ENCODE measurements around the gene EP400. TPM values are rescaled to one million over a fixed set of nuclear protein-coding genes. Genes with fewer than 3 reads are reported as not detected.

EP400 gene
- total and polyA plus RNA-seq, 7 experiments from 2014 or later: 2.8 to 86.8 (median 79.5) TPM

DNA sequence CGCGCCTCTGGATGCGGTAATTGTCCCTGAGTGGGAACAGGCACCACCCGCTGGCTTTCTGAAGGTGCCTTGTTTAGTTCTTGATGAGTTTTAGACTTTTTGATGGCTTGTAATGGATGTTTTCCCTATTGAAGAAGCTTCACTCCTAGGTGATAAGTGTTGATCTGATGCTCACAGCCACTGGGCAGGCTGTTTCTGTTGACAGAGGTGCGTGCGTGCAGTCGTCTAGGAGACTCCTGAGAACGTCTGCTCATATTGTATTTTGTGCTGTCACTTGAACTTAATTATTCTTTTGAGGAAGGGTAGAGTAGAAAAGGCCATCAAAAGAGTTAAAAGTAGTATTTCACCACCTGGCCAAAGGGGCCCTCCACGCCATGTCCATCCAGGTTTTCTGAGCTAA lies 70.5 kb downstream of the EP400 start:
- no peak for DNase-seq
- intact Hi-C loops (cut with micrococcal nuclease): no loop called here
- Mint-ChIP-seq H3K4me1 (peaks cover 0 to 5% (median 0%) of the 10 kb centered on the region in 7 donors), H3K9me3 (no peaks in the 10 kb centered on the region), H3K27me3 (no peaks in the 10 kb centered on the region), H3K4me3 (no peak overlapping the region), H3K36me3 (peaks cover 0 to 68% (median 19%) of the 10 kb centered on the region in 5 donors), H3K27ac (no peak overlapping the region)
- Histone ChIP-seq H3K4me1 (ENCODE audit: control insufficient read depth in 2 of 2, insufficient read depth in 2 of 2, low read length in 2 of 2) (no peaks in the 10 kb centered on the region), H3K36me3 (ENCODE audit: control insufficient read depth in 2 of 3, insufficient read depth in 3 of 3, low read length in 3 of 3) (peaks cover 31 to 84% (median 34%) of the 10 kb centered on the region in 3 experiments), H3K27ac (ENCODE audit: low read depth, low read length) (no peak overlapping the region), H3K4me3 (ENCODE audit: low read length) (no peak overlapping the region), H3K9me3 (ENCODE audit: control insufficient read depth in 2 of 3, low read length in 3 of 3) (no peaks in the 10 kb centered on the region), H3K27me3 (ENCODE audit: control insufficient read depth in 2 of 2, insufficient read depth in 2 of 2, low read length in 2 of 2) (no peaks in the 10 kb centered on the region)
- ChIA-PET CTCF (no interaction called here), POLR2A (no interaction called here)
- ATAC-seq: no peak

DNA sequence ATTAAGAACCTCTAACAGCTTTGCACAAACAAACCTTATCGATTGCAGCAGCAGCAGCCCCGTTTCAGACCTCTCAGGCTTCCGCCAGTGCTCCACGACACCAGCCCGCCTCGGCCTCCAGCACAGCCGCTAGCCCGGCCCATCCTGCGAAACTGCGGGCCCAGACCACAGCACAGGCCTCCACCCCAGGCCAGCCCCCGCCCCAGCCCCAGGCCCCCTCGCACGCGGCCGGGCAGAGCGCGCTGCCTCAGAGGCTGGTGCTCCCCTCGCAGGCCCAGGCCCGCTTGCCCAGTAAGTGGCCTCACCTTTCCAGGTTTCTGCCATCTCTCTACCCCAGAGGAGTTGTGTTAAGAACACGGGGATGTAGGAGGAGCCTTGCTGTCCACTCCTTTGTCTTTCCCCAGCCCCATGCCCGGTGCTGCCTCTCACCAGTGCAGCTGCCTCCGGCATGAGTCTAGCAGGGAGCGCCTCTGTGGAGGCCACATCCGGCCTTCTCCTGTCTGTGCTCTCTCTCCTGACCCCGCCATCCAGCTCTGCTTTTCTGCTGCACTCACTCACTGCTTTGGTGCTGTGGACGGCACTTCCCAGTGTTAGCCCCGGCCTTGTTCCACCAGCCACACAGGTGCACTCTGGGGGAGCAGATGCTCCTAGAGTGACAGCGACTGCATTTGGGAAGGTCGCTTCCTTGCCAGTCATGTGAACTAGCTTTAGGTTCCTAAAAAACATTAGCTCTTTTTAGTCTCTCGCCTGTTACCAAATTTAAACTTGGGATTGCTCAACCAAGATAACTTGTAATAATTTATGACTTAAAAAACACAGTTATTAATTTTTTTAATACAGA lies 71.5 kb downstream of the EP400 start:
- Histone ChIP-seq H3K27ac (ENCODE audit: low read depth, low read length) (no peak overlapping the region), H3K36me3 (ENCODE audit: control insufficient read depth in 2 of 3, insufficient read depth in 3 of 3, low read length in 3 of 3) (peaks cover 30 to 84% (median 40%) of the 10 kb centered on the region in 3 experiments), H3K4me3 (ENCODE audit: low read length) (no peak overlapping the region), H3K9me3 (ENCODE audit: control insufficient read depth in 2 of 3, low read length in 3 of 3) (no peaks in the 10 kb centered on the region), H3K4me1 (ENCODE audit: control insufficient read depth in 2 of 2, insufficient read depth in 2 of 2, low read length in 2 of 2) (no peaks in the 10 kb centered on the region), H3K27me3 (ENCODE audit: control insufficient read depth in 2 of 2, insufficient read depth in 2 of 2, low read length in 2 of 2) (no peaks in the 10 kb centered on the region)
- peaks cover 0 to 64% (median 15%) of the 10 kb centered on the region in 5 donors for H3K36me3 Mint-ChIP-seq
- no peaks in the 10 kb centered on the region for H3K9me3 Mint-ChIP-seq
- ChIA-PET CTCF (no interaction called here), POLR2A (no interaction called here)
- H3K27ac Mint-ChIP-seq: peak overlapping the region in 1 of 9 donors; percentile 36
- intact Hi-C loops (cut with micrococcal nuclease): no loop called here
- DNase-seq: no peak
- peaks cover 0 to 4% (median 0%) of the 10 kb centered on the region in 7 donors for H3K4me1 Mint-ChIP-seq
- ATAC-seq: no peak
- H3K27me3 Mint-ChIP-seq: no peaks in the 10 kb centered on the region
- H3K4me3 Mint-ChIP-seq: no peak overlapping the region

DNA sequence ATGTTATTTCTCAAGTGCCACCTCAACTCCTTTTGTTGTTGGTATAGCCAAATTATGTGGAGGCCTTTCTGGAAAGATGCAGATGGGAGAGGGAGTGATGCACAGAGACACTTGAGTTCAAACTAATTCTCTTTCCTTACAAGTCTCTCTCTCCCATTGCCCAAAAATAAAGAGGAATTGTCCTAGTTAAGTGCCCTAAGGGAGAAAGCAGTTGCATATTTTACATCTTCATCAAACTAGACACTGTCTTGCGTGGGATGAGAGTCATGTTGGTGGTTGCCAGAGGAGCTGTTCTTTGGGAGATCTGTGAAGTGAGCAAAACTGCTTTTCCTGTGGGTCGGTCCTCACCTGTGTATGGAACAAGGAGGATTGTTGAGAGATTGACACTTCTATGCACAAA lies 72.2 kb downstream of the EP400 start:
- no peaks in the 10 kb centered on the region for H3K27me3 Mint-ChIP-seq
- Histone ChIP-seq H3K27ac (ENCODE audit: low read depth, low read length) (no peak overlapping the region), H3K36me3 (ENCODE audit: control insufficient read depth in 2 of 3, insufficient read depth in 3 of 3, low read length in 3 of 3) (peaks cover 37 to 85% (median 41%) of the 10 kb centered on the region in 3 experiments), H3K27me3 (ENCODE audit: control insufficient read depth in 2 of 2, insufficient read depth in 2 of 2, low read length in 2 of 2) (no peaks in the 10 kb centered on the region), H3K9me3 (ENCODE audit: control insufficient read depth in 2 of 3, low read length in 3 of 3) (no peaks in the 10 kb centered on the region), H3K4me3 (ENCODE audit: low read length) (no peak overlapping the region), H3K4me1 (ENCODE audit: control insufficient read depth in 2 of 2, insufficient read depth in 2 of 2, low read length in 2 of 2) (no peaks in the 10 kb centered on the region)
- ATAC-seq (no peak), DNase-seq (no peak)
- CTCF ChIA-PET: interaction anchor here (1.8 kb wide), 1 partner anchor 9 kb away, joined by 5 read pairs; no protein-coding TSS in a partner anchor
- no peak overlapping the region for H3K4me3 Mint-ChIP-seq
- POLR2A ChIA-PET: no interaction called here
- intact Hi-C loops (cut with micrococcal nuclease): no loop called here
- H3K36me3 Mint-ChIP-seq: peaks cover 0 to 59% (median 15%) of the 10 kb centered on the region in 5 donors
- peaks cover 0 to 4% (median 0%) of the 10 kb centered on the region in 7 donors for H3K4me1 Mint-ChIP-seq
- H3K27ac Mint-ChIP-seq: peak overlapping the region in 2 of 9 donors; percentile 36 to 54
- no peaks in the 10 kb centered on the region for H3K9me3 Mint-ChIP-seq

DNA sequence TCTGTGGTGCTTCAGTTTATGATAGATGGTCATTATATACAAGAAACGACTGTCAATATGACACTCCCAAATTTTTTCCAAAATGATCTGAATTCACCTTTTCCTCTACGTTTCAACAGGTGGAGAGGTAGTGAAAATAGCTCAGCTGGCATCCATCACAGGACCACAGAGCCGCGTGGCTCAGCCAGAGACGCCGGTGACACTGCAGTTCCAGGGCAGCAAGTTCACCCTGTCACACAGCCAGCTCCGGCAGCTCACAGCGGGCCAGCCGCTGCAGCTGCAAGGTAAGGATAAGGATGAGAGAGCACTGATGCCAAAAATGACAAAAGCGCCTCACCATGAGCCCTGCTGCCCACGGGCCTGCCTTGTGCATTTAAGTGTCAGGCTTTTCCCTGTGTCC lies 73.9 kb downstream of the EP400 start:
- ATAC-seq (no peak), DNase-seq (no peak)
- Mint-ChIP-seq H3K27me3 (no peaks in the 10 kb centered on the region), H3K4me3 (no peak overlapping the region), H3K27ac (no peak overlapping the region), H3K9me3 (no peaks in the 10 kb centered on the region), H3K4me1 (peaks cover 0 to 8% (median 0%) of the 10 kb centered on the region in 7 donors), H3K36me3 (peaks cover 0 to 57% (median 21%) of the 10 kb centered on the region in 5 donors)
- intact Hi-C loops (cut with micrococcal nuclease): no loop called here
- Histone ChIP-seq H3K27me3 (ENCODE audit: control insufficient read depth in 2 of 2, insufficient read depth in 2 of 2, low read length in 2 of 2) (no peaks in the 10 kb centered on the region), H3K9me3 (ENCODE audit: control insufficient read depth in 2 of 3, low read length in 3 of 3) (no peaks in the 10 kb centered on the region), H3K4me1 (ENCODE audit: control insufficient read depth in 2 of 2, insufficient read depth in 2 of 2, low read length in 2 of 2) (no peaks in the 10 kb centered on the region), H3K36me3 (ENCODE audit: control insufficient read depth in 2 of 3, insufficient read depth in 3 of 3, low read length in 3 of 3) (peaks cover 38 to 85% (median 47%) of the 10 kb centered on the region in 3 experiments), H3K27ac (ENCODE audit: low read depth, low read length) (no peak overlapping the region), H3K4me3 (ENCODE audit: low read length) (no peak overlapping the region)
- ChIA-PET CTCF (interaction anchor here (1.8 kb wide), 1 partner anchor 11 kb away, joined by 5 read pairs; no protein-coding TSS in a partner anchor), POLR2A (no interaction called here)

DNA sequence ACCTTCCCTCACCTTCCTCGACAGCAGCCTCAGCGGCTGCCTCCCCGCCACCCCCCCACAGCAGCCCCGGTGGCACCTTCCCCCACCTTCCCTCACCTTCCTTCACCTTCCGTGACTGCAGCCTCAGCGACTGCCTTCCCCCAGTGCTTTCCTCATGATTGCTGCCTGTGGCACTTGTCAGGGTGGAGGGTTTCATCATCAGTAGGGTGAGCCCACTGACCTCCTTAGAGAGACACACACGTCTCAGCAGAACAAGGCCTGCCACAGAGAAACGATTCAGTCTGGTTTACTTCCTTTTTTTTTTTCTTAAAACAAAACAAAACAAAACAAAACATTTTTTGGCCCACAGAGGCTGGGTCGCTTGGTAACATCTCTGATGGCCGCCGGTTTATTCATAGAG lies 75.0 kb downstream of the EP400 start:
- Mint-ChIP-seq H3K36me3 (peaks cover under 1 to 58% (median 23%) of the 10 kb centered on the region in 5 donors), H3K27ac (no peak overlapping the region), H3K9me3 (no peaks in the 10 kb centered on the region), H3K4me3 (no peak overlapping the region), H3K4me1 (peaks cover 0 to 8% (median 0%) of the 10 kb centered on the region in 7 donors), H3K27me3 (no peaks in the 10 kb centered on the region)
- H3K36me3 ChIP-seq (ENCODE audit: control insufficient read depth in 2 of 3, insufficient read depth in 3 of 3, low read length in 3 of 3): peaks cover 28 to 85% (median 48%) of the 10 kb centered on the region in 3 experiments
- DNase-seq (no peak), ATAC-seq (no peak)
- H3K9me3 ChIP-seq (ENCODE audit: control insufficient read depth in 2 of 3, low read length in 3 of 3): no peaks in the 10 kb centered on the region
- CTCF ChIA-PET: no interaction called here
- no peaks in the 10 kb centered on the region for H3K27me3 ChIP-seq (ENCODE audit: control insufficient read depth in 2 of 2, insufficient read depth in 2 of 2, low read length in 2 of 2)
- no peak overlapping the region for H3K27ac ChIP-seq (ENCODE audit: low read depth, low read length)
- intact Hi-C loops (cut with micrococcal nuclease): no loop called here
- POLR2A ChIA-PET: no interaction called here
- no peak overlapping the region for H3K4me3 ChIP-seq (ENCODE audit: low read length)
- no peaks in the 10 kb centered on the region for H3K4me1 ChIP-seq (ENCODE audit: control insufficient read depth in 2 of 2, insufficient read depth in 2 of 2, low read length in 2 of 2)

DNA sequence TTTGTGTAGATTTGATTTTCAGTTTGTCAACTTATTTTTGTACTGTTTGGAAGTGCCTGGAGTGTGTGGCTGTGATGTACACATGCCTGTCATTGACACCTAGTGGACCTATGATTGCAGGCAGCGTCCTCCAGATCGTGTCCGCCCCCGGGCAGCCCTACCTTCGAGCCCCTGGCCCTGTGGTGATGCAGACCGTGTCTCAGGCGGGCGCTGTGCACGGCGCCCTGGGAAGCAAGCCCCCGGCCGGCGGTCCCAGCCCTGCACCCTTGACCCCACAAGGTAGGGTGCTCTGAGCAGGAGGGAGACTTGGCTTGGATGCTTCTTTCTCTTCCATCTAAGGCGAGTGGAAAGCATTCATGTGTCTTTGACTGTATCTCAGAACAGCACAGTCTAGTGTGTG lies 75.8 kb downstream of the EP400 start:
- CTCF ChIA-PET: no interaction called here
- no peak for ATAC-seq
- peaks cover 8 to 55% (median 21%) of the 10 kb centered on the region in 5 donors for H3K36me3 Mint-ChIP-seq
- no peak overlapping the region for H3K4me3 Mint-ChIP-seq
- POLR2A ChIA-PET: no interaction called here
- H3K4me1 Mint-ChIP-seq: peaks cover 0 to 8% (median 0%) of the 10 kb centered on the region in 7 donors
- H3K9me3 Mint-ChIP-seq: no peaks in the 10 kb centered on the region
- intact Hi-C loops (cut with micrococcal nuclease): no loop called here
- Histone ChIP-seq H3K27ac (ENCODE audit: low read depth, low read length) (no peak overlapping the region), H3K4me1 (ENCODE audit: control insufficient read depth in 2 of 2, insufficient read depth in 2 of 2, low read length in 2 of 2) (no peaks in the 10 kb centered on the region), H3K4me3 (ENCODE audit: low read length) (no peak overlapping the region), H3K27me3 (ENCODE audit: control insufficient read depth in 2 of 2, insufficient read depth in 2 of 2, low read length in 2 of 2) (no peaks in the 10 kb centered on the region), H3K36me3 (ENCODE audit: control insufficient read depth in 2 of 3, insufficient read depth in 3 of 3, low read length in 3 of 3) (peaks cover 27 to 85% (median 55%) of the 10 kb centered on the region in 3 experiments), H3K9me3 (ENCODE audit: control insufficient read depth in 2 of 3, low read length in 3 of 3) (no peaks in the 10 kb centered on the region)
- no peak overlapping the region for H3K27ac Mint-ChIP-seq
- no peaks in the 10 kb centered on the region for H3K27me3 Mint-ChIP-seq
- no peak for DNase-seq

Data from naive thymus-derived CD4-positive, alpha-beta T cell (primary cell).